HG03460 (cell line): Measurements from ENCODE around the gene SSRP1.

ENCODE experiments used
- ATAC-seq: cut with Tn5 transposase; IDR thresholded peaks from one replicate; pipeline ENCODE4 v1.9.1; 2021; ENCODE audit not compliant: unreplicated experiment

The SSRP1 gene

DNA sequence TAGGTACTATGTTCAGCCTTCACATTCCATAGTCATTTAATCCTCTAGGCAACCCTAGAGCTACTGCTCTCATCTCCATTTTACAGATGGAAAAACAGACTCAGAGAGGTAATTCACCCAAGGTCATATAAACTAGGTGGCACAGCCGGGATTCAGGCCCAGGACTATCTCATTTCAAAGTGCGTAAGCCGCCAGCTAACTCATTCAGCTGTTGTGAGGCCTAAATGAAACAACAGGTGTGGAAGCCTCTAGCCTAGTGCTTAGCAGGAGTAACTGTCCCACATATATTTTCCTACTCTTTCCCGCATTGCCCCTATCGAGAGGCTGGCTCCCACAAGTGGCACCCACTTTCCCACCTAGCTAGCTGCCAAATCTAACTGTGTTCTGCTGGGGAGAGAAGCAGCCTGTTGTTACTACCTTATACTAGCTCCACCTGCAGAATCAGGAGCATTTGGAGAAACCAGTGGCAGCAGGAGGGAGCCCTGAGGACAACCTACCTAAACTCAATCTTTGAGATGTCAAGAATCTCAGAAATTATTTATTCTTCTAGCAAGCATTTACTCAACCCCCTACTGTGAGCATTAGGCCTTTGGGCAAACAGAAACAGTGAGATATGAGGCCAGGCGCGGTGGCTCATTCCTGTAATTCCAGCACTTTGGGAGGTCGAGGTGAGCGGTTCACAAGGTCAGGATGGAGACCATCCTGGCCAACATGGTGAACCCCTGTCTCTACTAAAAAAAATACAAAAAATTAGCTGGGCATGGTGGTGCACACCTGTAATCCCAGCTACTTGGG lies 24.4 kb upstream of the SSRP1 start:
- ATAC-seq, result no peak

DNA sequence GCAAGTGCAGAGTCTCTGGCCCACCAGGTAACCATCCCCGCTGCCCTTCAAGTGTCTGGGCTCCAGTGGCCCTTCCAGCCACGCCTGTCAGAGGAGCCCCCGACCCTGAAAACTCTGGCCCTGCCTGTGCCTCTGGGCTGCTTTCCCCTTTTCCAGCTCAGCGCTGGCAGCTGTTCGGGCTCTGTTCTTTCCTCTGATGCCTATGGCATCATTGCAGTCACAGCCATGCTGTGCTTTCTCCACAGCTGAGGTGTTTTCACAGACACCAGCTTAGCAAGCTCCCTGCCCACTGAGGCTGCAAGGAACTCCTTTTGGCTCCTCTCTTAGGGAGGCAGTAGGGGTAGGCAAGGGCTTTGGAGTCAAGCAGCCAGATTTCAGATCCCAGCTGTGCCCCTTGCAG lies 23.7 kb upstream of the SSRP1 start:
- no peak for ATAC-seq

DNA sequence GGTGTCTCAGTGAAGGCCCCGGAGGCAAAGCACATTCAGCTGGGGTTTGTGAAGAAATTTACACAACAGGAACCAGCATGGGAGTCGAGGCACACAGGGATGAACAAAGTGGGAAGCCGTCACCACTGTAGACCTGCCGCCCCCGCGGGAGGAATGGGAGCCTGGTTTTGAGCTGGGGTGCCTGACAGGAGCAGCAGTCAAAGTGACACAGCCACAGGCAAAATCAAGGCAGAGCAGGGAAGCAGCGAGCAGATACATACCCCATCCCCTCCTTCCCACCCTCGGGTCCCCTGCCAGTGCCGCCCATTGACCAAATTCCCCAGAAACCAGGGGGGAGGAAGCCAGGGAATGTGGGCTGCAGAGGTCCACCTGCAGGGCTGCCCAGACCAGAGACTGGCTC lies 23.3 kb upstream of the SSRP1 start:
- no peak for ATAC-seq

DNA sequence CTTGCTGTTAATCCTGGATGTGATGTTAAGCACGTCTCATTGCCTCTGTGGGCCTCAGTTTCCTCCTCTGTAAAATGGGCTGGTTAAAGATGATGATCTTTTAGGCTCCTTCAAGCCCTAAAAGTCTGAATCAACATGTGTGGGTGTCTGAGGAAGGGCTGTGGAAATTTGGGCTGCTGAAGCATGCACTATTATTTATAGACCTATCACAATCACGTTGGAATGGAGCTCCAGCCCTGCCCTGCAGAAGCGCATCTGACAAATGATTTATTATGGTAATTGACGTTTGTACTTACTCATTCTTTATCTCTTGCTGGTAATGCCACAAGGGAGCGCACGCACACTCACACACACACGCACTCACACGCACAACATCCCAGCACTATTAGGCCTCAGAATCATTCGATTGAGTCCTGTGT lies 22.9 kb upstream of the SSRP1 start:
- no peak for ATAC-seq

DNA sequence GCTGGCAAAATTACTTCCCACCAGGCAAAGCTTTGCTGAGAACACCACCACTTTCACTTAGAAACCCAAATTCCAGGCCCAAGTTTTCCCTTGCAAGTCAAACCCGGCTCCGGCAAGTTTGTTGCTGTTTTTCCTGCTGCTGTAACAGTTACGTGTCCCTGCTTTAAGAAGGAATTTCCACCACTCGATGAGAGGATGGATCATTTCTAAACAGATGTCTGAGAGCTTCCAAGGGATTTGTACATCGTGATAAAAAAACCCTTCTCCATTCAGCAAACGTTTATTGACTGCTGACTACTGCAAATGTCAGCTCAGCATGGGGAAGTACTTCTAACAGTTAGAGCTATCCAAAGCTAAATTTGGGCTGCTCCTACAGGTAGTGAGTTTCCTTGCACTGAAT lies 22.2 kb upstream of the SSRP1 start:
- ATAC-seq, result no peak

DNA sequence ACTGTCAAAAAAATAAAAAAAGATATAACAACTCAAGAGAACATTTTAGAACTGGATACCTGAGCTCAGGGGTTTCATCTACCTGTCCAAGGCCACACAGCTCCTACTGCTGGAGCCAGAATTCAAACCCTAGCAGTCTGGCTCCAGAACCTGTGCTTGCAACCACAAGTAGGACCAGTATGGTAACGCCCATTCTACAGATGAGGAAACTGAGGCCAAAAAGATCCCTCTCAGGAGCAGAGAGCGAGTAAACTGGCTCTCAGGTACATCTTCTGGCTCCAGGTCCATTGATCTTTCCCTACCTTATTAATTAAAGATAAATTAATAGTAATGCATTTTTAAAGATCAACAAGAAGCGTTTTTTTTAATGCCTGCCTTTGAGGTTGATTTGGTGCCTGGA lies 21.6 kb upstream of the SSRP1 start:
- ATAC-seq, result no peak

DNA sequence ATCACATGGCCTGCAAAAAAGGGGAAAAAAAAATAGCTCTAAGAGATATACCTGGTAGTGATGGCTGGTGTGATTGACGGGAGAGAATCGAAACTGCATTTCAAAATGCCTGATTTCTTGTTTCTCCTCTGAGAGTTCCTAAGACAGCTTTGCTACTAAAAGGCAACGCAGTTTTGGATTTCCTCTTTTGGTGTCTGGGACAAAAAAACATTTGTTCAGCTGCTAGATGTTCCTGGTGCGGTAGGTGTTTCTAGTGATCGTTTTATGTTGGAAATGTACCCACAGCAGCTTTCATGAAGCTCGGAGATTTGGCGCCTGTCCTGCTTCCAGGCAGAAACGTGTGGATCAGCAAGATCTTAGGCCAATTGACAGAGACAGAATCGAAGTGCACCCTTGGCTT lies 20.6 kb upstream of the SSRP1 start:
- no peak for ATAC-seq

DNA sequence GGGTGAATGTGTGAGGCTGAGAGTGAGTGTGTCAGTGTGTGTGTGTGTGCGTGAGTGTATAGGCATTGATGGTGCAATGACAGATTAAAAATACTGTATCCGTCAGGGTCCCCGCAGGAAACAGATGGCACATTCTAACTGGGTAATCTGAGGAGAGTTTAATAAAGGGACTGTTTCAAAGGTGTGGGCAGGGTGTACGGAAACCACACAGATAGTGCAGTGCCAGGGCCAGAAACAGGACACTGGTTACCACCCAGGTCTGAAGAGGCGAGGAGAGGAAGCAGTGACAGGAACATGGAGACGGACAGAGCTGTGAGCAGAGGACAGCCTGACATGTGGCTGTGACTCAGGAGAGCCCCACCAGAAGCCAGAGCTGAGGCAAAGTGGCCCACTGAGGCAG lies 19.0 kb upstream of the SSRP1 start:
- ATAC-seq, result no peak

DNA sequence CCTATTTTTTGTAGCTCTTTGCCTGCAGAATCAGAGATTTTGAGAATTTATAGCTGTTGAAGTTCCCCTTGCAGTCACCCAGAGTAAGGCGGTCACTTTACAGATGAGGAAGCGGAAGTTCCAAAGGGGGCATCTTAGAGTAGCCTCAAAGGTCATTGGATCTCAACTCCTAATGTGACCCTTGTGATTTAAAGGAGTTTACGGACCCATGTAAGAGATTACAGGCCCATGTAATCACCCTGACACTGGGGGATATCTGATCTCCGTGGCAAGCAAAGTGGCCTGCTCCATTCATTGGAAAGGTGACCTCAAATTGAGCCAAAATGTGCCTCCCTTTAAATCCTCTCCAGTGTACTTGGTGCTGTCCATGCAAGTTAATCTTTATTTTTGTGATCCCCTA lies 18.2 kb upstream of the SSRP1 start:
- no peak for ATAC-seq

DNA sequence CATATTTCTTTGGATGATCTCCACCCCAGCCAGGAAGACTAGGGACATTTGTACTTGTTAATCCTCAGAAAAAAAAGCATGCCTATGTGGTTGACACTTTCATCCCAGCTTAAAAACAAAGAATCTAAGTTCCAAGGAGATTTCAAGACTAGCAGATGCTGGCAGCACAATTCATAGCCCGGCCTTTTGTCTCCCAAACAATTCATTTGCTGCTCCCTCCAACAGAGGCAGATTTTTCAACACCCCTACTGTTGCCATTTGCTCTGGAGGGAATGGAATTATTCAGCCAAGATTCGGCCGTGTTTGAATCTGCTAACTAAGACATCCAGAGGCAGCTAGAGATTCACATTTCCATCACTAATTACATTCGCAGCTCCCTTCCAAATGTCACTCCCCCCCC lies 17.8 kb upstream of the SSRP1 start:
- no peak for ATAC-seq

DNA sequence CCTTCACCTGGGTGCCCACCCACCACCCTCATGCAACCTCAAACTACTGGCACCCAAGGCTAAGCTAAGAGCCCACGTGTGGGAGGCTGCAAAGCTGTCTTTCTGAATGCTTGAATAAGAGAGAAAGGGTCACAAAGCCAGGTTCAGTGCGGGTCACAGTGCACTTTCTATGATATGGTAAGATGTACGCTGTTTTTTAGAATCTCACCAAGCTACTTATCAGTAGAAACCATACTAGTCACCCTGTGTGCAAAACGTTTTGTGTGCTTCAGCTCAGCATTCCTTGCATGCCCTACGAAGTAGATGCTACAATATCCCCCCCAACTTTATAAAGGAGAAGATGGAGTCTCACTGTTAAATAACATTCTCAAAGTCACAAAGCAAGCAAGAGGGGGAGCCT lies 17.3 kb upstream of the SSRP1 start:
- ATAC-seq, result no peak

DNA sequence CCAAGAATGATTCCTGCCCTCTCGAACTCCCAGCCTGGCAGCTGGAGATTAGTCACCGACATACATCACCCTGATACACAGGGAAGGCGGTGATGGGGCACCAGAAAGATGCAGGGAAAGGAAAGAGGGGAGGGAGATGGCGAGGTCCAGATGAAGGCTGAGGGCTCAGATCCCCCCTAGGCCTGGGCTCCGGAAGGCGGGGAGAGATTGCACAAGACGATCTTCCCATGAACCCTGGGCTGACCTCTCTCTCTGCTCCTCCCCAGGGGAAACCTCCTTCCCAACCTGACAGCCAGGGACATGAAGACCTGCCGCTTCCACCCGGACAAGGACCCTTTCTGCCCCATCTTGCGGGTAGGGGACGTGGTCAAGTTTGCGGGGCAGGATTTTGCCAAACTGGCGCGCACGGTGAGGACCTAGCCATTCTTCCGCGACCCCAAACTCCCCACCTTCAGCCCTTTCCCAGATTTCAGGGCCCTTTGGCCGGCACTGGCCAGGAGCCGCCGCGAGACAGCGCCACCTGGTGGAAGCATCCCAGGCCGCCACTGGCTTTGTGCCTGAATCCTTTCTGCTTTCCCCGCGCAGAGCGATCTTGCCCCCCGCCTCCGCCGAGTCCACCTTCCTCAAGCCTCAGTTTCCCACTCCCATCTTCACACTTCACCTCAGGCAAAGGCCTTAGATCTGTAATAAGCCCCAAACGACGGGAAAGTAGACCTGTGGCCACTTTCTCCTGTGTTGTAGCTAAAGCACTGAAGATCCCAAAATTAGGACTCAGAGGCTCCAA lies 14.0 kb upstream of the SSRP1 start:
- no peak for ATAC-seq

DNA sequence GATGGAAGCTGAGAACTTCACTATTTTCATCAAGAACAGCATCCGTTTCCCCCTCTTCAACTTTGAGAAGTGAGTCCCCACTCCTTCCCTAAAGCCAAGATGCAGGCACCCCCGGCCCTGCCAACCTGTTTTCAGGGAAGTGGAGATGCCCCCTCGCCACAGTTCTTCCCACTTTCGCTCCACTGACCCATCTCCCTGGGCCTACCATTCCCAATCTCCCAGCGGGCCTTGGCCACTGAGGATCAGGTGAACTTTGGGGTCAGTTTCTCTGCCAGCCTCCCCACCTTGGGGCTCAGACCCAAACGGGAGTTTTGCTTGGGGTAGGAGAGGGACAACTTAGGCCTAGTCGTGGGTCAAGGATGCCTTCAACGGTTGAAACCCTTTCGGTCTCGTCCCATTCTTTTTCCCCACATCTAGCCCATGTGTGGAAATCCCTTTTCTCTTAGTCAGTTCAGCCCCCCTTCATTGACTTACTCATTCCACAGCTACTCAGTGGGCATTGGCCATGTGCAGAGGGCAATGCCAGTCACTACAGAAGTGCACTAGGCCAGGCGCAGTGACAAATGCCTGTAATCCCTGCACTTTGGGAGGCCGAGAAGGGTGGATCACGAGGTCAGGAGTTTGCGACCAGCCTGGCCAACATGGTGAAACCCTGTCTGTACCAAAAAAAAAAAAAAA lies 13.1 kb upstream of the SSRP1 start:
- no peak for ATAC-seq

DNA sequence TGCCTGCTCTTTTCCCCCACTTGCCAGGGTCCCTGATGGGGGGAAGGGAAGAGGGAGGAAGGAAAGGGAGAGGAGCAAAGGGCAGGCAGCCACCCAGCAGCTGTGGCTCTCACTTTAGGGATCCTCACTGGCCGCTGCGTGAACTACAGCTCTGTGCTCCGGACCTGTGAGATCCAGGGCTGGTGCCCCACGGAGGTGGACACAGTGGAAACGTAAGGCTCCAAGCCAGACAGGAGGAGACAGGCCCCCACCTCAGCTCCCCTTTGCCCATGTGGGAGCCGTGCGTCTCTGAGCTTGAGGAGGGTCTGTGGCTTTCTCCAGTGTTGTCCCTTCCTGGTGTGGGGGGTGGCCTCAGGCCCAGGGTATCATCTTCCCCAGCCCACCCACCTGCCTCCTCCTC lies 12.4 kb upstream of the SSRP1 start:
- no peak for ATAC-seq

DNA sequence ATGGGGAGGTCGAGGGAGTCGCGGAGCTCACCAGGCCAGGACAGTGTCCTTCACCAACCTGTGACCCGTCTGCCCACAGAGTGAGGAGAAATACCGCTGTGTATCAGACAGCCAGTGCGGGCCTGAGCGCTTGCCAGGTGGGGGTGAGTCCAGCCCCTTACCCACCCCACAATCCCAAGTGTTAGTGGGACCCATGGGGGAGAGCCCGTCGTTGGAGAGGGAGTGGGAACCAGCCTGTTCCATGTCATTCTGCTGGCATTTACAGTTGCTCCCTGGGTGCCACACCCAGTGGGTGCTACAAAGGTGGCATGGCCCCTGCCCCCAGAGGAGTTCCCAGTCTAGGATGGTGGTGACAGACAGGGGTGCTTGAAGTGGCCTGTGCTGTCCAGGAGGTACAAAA lies 11.6 kb upstream of the SSRP1 start:
- ATAC-seq, result no peak

DNA sequence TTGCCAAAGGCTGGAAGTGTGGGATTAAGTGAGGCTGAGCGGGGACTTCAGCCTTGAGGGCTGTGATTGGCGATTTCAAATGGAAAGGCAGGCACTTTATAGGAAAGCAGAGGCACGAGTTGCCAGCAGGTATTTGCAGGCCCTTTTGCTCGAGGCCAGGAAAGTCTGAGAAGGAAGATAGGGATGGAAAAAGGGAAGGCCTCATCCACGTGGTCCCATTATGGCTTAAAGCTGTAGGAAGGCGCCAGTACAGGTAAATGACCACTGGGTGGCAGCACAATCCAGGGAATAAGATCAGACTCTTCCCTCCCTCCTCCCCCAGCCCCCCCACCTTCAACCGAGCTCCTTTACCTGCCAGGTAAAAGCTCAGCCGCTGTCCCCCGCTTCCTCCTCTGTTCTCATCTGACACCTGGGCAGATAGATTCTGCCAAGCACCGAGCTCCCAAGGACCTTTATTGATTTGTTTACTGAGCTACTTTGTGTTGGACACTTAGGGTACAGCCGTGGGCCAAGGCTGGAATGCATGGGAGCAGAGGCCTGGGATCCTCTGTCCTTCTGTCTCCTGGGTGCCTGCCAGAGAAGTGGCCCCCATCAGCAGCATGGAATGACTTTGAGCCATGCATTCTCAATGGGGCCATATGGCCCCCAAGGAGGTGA lies 10.0 kb upstream of the SSRP1 start:
- peak; percentile 73 for ATAC-seq

DNA sequence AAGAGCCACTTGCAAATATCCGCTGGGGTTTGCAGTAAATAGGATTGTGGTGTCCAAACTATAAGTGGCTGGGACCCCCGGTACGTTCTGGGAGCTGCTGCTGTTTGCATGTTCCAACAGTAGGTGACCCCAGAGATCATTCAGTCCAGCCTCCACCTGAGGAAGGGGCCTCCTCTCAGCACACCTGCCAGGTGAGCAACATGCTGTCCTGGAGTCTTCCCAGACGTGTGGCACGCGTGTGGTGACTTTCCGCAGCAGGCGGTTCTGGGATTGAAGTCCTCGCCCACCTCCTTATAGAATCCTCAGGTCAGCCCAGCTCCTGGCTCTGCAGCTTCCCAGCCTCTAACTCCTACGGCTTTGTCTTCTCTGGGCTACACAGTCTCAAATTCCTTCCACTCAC lies 9.1 kb upstream of the SSRP1 start:
- no peak for ATAC-seq

DNA sequence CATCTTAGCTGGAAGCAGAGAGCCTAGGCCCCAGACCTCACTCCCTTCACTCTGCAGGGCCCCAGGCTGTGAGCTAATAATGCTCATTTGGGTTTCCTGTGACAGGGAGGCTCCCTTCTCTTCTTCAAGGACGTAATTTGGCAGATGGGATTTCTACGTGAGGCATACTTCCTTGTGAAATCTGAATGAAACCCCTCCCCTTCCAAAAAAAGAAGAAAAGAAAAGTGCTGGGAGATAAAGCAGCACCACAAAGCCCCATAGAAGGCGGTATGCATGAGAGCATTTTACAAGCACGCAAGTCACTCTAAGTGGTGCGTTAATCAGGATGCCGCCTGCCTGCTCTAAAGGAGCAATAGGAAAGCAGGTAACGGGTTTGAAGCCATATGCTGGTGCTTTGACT lies 8.1 kb upstream of the SSRP1 start:
- ATAC-seq, result no peak

DNA sequence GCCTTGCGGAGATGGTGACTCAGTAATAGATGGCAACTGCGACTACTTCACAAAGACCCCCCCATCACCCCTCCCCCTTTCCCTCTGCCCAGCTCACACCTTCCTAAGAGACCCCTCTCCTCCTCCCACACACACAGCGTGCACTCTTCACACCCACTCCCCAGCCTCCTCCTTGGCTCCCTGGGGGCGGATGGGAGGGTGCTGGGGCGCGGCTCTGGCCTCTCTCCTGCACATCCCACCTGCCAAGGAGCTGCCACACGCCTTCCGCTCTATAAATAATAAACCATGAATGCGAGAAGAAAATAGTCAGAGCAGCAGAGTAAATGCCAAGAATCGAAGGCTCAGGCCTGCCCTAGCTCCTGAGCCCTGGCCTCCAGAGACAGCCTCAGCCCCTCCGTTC lies 7.0 kb upstream of the SSRP1 start:
- no peak for ATAC-seq

DNA sequence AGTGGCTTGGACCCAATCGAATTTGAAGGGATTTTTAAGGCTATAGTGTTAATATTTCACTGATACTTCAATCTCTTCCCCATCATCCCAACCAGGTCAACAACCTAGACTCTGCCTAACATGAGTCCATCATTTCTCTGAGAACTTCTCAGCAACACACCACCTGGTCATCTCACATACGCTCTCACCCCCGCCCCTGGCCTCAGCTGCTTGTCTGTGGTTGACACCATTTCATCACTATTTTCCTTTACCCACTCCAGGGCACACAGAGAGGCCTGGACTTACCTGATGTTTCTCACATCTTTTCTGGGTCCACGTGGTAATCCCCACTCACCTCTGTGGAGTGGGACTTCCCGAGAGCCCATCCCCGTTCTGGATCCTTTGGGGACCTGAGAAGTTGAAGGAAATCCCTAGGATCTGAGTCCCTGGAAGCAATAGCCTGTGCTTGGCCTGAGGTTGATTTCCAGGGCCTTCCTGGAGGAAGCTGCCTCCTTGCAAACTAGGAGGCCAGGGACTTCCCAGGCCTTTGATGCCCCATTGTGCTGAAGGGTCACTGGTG lies 5.6 kb upstream of the SSRP1 start:
- ATAC-seq, result no peak

DNA sequence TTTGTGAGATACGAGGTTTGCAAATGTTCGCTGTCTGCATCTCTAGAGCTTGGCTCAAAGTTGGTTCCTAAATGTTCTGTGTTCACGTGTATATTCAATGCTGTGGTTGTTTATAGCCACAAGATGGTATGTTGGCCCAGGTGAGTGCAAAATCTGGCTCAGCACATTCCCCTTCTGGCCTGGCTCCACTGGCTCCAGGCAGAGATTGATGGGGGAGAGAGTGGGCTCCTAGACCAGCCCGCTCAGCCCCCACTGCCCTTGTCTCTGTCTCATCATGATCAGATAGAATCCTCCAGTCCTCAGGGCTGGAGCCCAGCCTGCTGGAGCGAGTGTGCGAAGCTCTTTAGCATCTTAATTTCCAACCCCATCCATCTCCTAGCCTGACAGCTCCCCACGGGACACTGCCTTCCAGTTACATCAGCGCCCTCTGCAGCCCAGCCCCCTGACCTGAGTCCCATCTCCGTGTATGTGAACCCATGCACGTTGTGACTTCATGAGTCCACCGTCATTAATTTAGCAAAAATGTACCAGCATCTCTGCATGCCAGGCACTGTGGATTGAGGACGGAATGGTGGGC lies 4.4 kb upstream of the SSRP1 start:
- no peak for ATAC-seq
